ENCODE data around the gene PHF23.

Gene PHF23

GRCh38 chr17:7220593-7221277 lies 18.5 kb downstream of the PHF23 start:
- H4K20me1 ChIP-seq (ENCODE audit: insufficient read depth, low read length, poor library complexity, severe bottlenecking): peaks cover 13% of the 10 kb centered on the region
- no peaks in the 10 kb centered on the region for H3K9me3 ChIP-seq (ENCODE audit: insufficient read depth, low read depth, low read length)
- H3K9me2 ChIP-seq (replicated peaks; ENCODE audit: low read depth, low read length): no peaks in the 10 kb centered on the region
- H3F3A ChIP-seq (ENCODE audit: low read depth): no peaks in the 10 kb centered on the region
- H3K4me2 ChIP-seq (ENCODE audit: low read depth, low read length, poor library complexity, severe bottlenecking): peak overlapping the region; percentile 98
- H3K9ac ChIP-seq (ENCODE audit: low read depth, low read length, poor library complexity, severe bottlenecking): peak overlapping the region; percentile 85
- H3K4me1 ChIP-seq (ENCODE audit: insufficient read depth, low read length, poor library complexity, severe bottlenecking): peaks cover 39% of the 10 kb centered on the region
- peak overlapping the region; percentile 86 for H3K4me3 ChIP-seq (ENCODE audit: low read length, poor library complexity, severe bottlenecking)
- no peak overlapping the region for H2AFZ ChIP-seq (ENCODE audit: low read length)
- H3K27me3 ChIP-seq (ENCODE audit: insufficient read depth, low read length, poor library complexity, severe bottlenecking): no peaks in the 10 kb centered on the region
- H3K79me2 ChIP-seq (ENCODE audit: insufficient read depth, low read length): peaks cover 28% of the 10 kb centered on the region; the same call in 1 of the 2 replicates
- H3K36me3 ChIP-seq (ENCODE audit: insufficient read depth, low read length): peaks cover 28% of the 10 kb centered on the region; the same call in 1 of the 2 replicates
- TF ChIP-seq EZH2phosphoT487 (IDR thresholded peaks at IDR 0.05; ENCODE audit: borderline replicate concordance): no peak
- TF ChIP-seq CTCF (conservative IDR thresholded peaks at IDR 0.05; ENCODE audit: low read length): peak; percentile 80

- H3K4me1 ChIP-seq (ENCODE audit: insufficient read depth, low read length, poor library complexity, severe bottlenecking): peaks cover 44% of the 10 kb centered on the region
- TF ChIP-seq EZH2phosphoT487 (IDR thresholded peaks at IDR 0.05; ENCODE audit: borderline replicate concordance) (no peak), CTCF (conservative IDR thresholded peaks at IDR 0.05; ENCODE audit: low read length) (no peak)
Observed at GRCh38 chr17:7219812-7220592, 19.3 kb downstream of the PHF23 start, which contains the start of the genes ACADVL and DLG4. ACADVL (plus strand) TSS chr17:7219938; CDS start chr17:7219985, 47 bp downstream. DLG4 (minus strand) TSS chr17:7219836.

GRCh38 chr17:7219229-7219811 lies 19.9 kb downstream of the PHF23 start:
- no peaks in the 10 kb centered on the region for H3K9me2 ChIP-seq (replicated peaks; ENCODE audit: low read depth, low read length)
- H3F3A ChIP-seq (ENCODE audit: low read depth): peaks cover 3% of the 10 kb centered on the region; the same call in 1 of the 2 replicates
- peak overlapping the region; percentile 86 for H3K4me3 ChIP-seq (ENCODE audit: low read length, poor library complexity, severe bottlenecking)
- H3K36me3 ChIP-seq (ENCODE audit: insufficient read depth, low read length): peaks cover 23% of the 10 kb centered on the region; the same call in 1 of the 2 replicates
- H4K20me1 ChIP-seq (ENCODE audit: insufficient read depth, low read length, poor library complexity, severe bottlenecking): peaks cover 18% of the 10 kb centered on the region
- H2AFZ ChIP-seq (ENCODE audit: low read length): peak overlapping the region; percentile 94
- TF ChIP-seq CTCF (conservative IDR thresholded peaks at IDR 0.05; ENCODE audit: low read length) (no peak), EZH2phosphoT487 (IDR thresholded peaks at IDR 0.05; ENCODE audit: borderline replicate concordance) (no peak)
- peak overlapping the region; percentile 85 for H3K9ac ChIP-seq (ENCODE audit: low read depth, low read length, poor library complexity, severe bottlenecking)
- H3K79me2 ChIP-seq (ENCODE audit: insufficient read depth, low read length): peaks cover 28% of the 10 kb centered on the region; the same call in 1 of the 2 replicates
- H3K4me1 ChIP-seq (ENCODE audit: insufficient read depth, low read length, poor library complexity, severe bottlenecking): peaks cover 48% of the 10 kb centered on the region
- no peaks in the 10 kb centered on the region for H3K9me3 ChIP-seq (ENCODE audit: insufficient read depth, low read depth, low read length)
- peak overlapping the region; percentile 98 for H3K4me2 ChIP-seq (ENCODE audit: low read depth, low read length, poor library complexity, severe bottlenecking)
- no peaks in the 10 kb centered on the region for H3K27me3 ChIP-seq (ENCODE audit: insufficient read depth, low read length, poor library complexity, severe bottlenecking)

More at GRCh38 chr17:7219812-7220592, 19.3 kb downstream of the PHF23 start, which contains the start of the genes ACADVL and DLG4:
- peak within 1 kb of the TSS; percentile 94 for H2AFZ ChIP-seq (ENCODE audit: low read length)
- H3K79me2 ChIP-seq (ENCODE audit: insufficient read depth, low read length): peaks cover 28% of the 10 kb centered on the region; the same call in 1 of the 2 replicates
- peak within 1 kb of the TSS; percentile 98 for H3K4me2 ChIP-seq (ENCODE audit: low read depth, low read length, poor library complexity, severe bottlenecking)
- no peaks in the 10 kb centered on the region for H3K9me3 ChIP-seq (ENCODE audit: insufficient read depth, low read depth, low read length)
- H3F3A ChIP-seq (ENCODE audit: low read depth): no peaks in the 10 kb centered on the region
- H3K27me3 ChIP-seq (ENCODE audit: insufficient read depth, low read length, poor library complexity, severe bottlenecking): no peaks in the 10 kb centered on the region
- H3K36me3 ChIP-seq (ENCODE audit: insufficient read depth, low read length): peaks cover 27% of the 10 kb centered on the region; the same call in 1 of the 2 replicates
- H4K20me1 ChIP-seq (ENCODE audit: insufficient read depth, low read length, poor library complexity, severe bottlenecking): peaks cover 18% of the 10 kb centered on the region
- no peaks in the 10 kb centered on the region for H3K9me2 ChIP-seq (replicated peaks; ENCODE audit: low read depth, low read length)
- H3K4me3 ChIP-seq (ENCODE audit: low read length, poor library complexity, severe bottlenecking): peak within 1 kb of the TSS; percentile 86
- H3K9ac ChIP-seq (ENCODE audit: low read depth, low read length, poor library complexity, severe bottlenecking): peak within 1 kb of the TSS; percentile 85
